Ascending aorta (tissue), 2 donors: ENCODE data around the gene KDM6B. TPM values are rescaled to one million over a fixed set of nuclear protein-coding genes. Genes with fewer than 3 reads are reported as not detected.
A peak's percentile ranks its signal among the peaks of the same experiment; 100 is the strongest.

Experiments used
- DNase-seq, 2 donors: peaks; one replicate each; pipeline ENCODE4 v3.0.0-alpha.2; 2019; ENCODE audit warnings: low spot score in 2 of 2
- H3K27ac ChIP-seq, 2 donors: fragments of 200-600 bp; sonication (generic); one replicate each; pipeline ENCODE4 v1.5.1; 2016 to 2017; ENCODE audit warnings: mild to moderate bottlenecking in 1 of 2
- H3K27me3 ChIP-seq: fragments of 200-600 bp; sonication (generic); one replicate; pipeline ENCODE4 v1.5.1; 2017
- H3K36me3 ChIP-seq, 2 donors: fragments of 200-600 bp; sonication (generic); one replicate each; pipeline ENCODE4 v1.5.1; 2016
- H3K4me1 ChIP-seq, 2 donors: fragments of 200-600 bp; sonication (generic); one replicate each; pipeline ENCODE4 v1.5.1; 2016 to 2017; ENCODE audit warnings: mild to moderate bottlenecking in 1 of 2
- H3K4me3 ChIP-seq, 2 donors: fragments of 200-600 bp; sonication (generic); one replicate each; pipeline ENCODE4 v1.5.1; 2016 to 2017; ENCODE audit warnings: mild to moderate bottlenecking in 1 of 2
- H3K9me3 ChIP-seq, 2 donors: fragments of 200-600 bp; sonication (generic); one replicate each; pipeline ENCODE4 v1.5.1; 2016
- intact Hi-C: fragments of 100-400 bp; cut with DNase I; formaldehyde crosslinking; loops from one replicate; pipeline ENCODE4 v1.15.1; 2023
- total RNA-seq: library from RNA; depleted of rRNA; stranded (reverse); fragments of >200 nt; gene quantifications from one replicate; pipeline ENCODE4 v1.1.0, GENCODE V29; 2016
- TF ChIP-seq, protein P1 (sequence below), 3 experiments: fragments of 200-600 bp in 2 of 3; fragments of 450-650 bp in 1 of 3; sonication (generic) in 2 of 3; IDR thresholded peaks; one replicate each; pipeline ENCODE4 v1.5.1; 2016 to 2019; ENCODE audit warnings: antibody characterized with exemption in 3 of 3, mild to moderate bottlenecking in 1 of 3, moderate library complexity in 1 of 3

Gene KDM6B
- total RNA-seq, 1 donor from 2014 or later, result 20.0 TPM

DNA sequence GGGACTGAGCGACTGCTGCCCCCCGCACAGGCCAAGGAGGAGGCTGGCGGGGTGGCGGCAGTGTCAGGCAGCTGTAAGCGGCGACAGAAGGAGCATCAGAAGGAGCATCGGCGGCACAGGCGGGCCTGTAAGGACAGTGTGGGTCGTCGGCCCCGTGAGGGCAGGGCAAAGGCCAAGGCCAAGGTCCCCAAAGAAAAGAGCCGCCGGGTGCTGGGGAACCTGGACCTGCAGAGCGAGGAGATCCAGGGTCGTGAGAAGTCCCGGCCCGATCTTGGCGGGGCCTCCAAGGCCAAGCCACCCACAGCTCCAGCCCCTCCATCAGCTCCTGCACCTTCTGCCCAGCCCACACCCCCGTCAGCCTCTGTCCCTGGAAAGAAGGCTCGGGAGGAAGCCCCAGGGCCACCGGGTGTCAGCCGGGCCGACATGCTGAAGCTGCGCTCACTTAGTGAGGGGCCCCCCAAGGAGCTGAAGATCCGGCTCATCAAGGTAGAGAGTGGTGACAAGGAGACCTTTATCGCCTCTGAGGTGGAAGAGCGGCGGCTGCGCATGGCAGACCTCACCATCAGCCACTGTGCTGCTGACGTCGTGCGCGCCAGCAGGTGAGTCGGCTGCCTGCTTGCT, 15.2 kb downstream of the KDM6B start:
- Histone ChIP-seq H3K27me3 (no peaks in the 10 kb centered on the region), H3K36me3 (peaks cover 42 to 64% of the 10 kb centered on the region in 2 donors), H3K4me1 (peaks cover 10 to 13% of the 10 kb centered on the region in 2 donors), H3K4me3 (no peak overlapping the region), H3K9me3 (no peaks in the 10 kb centered on the region), H3K27ac (no peak overlapping the region)
- no peak for DNase-seq
- TF ChIP-seq, protein P1, sequence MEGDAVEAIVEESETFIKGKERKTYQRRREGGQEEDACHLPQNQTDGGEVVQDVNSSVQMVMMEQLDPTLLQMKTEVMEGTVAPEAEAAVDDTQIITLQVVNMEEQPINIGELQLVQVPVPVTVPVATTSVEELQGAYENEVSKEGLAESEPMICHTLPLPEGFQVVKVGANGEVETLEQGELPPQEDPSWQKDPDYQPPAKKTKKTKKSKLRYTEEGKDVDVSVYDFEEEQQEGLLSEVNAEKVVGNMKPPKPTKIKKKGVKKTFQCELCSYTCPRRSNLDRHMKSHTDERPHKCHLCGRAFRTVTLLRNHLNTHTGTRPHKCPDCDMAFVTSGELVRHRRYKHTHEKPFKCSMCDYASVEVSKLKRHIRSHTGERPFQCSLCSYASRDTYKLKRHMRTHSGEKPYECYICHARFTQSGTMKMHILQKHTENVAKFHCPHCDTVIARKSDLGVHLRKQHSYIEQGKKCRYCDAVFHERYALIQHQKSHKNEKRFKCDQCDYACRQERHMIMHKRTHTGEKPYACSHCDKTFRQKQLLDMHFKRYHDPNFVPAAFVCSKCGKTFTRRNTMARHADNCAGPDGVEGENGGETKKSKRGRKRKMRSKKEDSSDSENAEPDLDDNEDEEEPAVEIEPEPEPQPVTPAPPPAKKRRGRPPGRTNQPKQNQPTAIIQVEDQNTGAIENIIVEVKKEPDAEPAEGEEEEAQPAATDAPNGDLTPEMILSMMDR (IDR thresholded peaks at IDR 0.05), result no peak
- intact Hi-C loops, result loop anchor here (10.0 kb wide), 2 partner anchors 234 to 834 kb away; partner anchors contain the start of genes FXR2 and RNASEK

DNA sequence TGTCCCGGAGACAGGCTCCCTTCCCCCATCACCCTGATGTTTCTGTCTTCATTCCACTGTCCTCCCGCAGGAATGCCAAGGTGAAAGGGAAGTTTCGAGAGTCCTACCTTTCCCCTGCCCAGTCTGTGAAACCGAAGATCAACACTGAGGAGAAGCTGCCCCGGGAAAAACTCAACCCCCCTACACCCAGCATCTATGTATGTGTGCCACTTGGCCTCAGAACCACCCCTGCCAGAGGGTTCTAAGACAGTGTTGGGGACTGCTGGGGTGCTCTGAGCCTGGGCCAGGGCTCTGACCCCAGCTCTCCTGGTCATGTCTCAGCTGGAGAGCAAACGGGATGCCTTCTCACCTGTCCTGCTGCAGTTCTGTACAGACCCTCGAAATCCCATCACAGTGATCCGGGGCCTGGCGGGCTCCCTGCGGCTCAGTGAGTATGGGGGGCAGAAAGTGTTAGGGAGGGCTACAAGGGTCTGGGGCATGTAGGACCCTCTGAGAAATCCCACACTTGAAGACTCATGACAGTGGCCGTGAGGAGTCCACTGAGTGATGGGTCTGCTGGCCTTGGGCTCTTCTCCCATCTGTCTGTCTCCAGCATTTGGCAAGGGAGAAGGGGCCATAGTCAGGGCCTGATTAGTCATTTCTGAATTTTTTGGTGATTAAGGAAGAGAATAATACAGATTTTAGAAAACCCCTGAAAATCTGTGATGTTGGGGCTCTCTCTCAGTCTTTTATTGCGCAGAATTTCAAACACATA, 15.9 kb downstream of the KDM6B start:
- Histone ChIP-seq H3K27me3 (no peaks in the 10 kb centered on the region), H3K36me3 (peaks cover 42 to 64% of the 10 kb centered on the region in 2 donors), H3K27ac (no peak overlapping the region), H3K9me3 (no peaks in the 10 kb centered on the region), H3K4me1 (peaks cover 10 to 13% of the 10 kb centered on the region in 2 donors), H3K4me3 (no peak overlapping the region)
- TF ChIP-seq, protein P1 (IDR thresholded peaks at IDR 0.05), result no peak
- intact Hi-C loops, result loop anchor here (10.0 kb wide), 3 partner anchors 235 to 835 kb away; partner anchors contain the start of genes FXR2, POLR2A, RNASEK and SLC35G6
- DNase-seq, result no peak

DNA sequence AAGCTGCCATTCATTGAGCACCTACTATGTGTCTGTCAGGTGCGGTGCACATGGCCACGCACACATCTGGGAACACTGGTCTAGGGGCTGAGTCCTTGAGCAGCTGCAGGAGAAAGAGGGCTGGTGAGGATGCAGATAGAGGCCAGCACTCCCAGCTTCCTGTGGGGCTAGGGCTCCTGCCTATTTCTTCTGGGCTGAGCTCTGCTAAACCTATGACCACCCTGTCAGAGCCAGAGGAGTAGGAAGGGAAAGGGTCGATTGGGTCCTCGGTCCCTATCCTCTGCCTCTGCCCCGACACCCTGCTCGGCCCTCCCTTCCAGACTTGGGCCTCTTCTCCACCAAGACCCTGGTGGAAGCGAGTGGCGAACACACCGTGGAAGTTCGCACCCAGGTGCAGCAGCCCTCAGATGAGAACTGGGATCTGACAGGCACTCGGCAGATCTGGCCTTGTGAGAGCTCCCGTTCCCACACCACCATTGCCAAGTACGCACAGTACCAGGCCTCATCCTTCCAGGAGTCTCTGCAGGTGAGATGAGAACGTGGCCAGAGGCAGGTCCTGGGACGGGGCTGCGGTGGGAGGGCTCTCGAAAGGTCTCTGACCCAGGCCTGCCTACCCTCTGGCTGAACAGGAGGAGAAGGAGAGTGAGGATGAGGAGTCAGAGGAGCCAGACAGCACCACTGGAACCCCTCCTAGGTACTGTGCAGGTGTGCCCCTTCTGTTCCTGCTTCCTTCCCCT, 16.9 kb downstream of the KDM6B start:
- H3K27me3 ChIP-seq, result no peaks in the 10 kb centered on the region
- peaks cover 8 to 13% of the 10 kb centered on the region in 2 donors for H3K4me1 ChIP-seq
- no peak overlapping the region for H3K27ac ChIP-seq
- H3K36me3 ChIP-seq, result peaks cover 42 to 64% of the 10 kb centered on the region in 2 donors
- DNase-seq, result no peak
- intact Hi-C loops, result loop anchor here (1.0 to 10.0 kb wide), 3 partner anchors 29 to 366 kb away; partner anchors contain the start of genes POLR2A and SLC35G6
- H3K4me3 ChIP-seq, result no peak overlapping the region
- no peaks in the 10 kb centered on the region for H3K9me3 ChIP-seq
- TF ChIP-seq, protein P1 (IDR thresholded peaks at IDR 0.05), result no peak

DNA sequence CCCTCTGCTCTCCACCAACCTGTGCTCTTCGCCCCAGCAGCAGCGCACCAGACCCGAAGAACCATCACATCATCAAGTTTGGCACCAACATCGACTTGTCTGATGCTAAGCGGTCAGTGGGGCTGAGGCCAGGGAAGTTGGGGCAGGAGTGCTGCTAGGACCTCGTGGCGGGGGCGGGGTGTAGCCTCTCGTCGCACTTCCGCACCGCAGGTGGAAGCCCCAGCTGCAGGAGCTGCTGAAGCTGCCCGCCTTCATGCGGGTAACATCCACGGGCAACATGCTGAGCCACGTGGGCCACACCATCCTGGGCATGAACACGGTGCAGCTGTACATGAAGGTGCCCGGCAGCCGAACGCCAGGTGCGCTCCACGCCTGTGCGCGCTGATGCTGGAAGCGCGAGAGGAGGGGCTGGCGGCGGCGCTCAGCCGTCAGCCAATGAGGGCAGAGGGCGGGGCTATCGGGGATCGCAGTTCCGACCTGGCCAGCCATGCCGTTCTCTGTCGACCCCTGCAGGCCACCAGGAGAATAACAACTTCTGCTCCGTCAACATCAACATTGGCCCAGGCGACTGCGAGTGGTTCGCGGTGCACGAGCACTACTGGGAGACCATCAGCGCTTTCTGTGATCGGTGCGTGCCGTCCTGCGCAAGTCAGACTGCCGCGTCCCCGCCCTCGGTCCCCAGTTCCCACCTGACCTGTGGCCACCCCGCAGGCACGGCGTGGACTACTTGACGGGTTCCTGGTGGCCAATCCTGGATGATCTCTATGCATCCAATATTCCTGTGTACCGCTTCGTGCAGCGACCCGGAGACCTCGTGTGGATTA, 17.6 kb downstream of the KDM6B start:
- peaks cover 38 to 56% of the 10 kb centered on the region in 2 donors for H3K36me3 ChIP-seq
- intact Hi-C loops, result loop anchor here (1.0 to 10.0 kb wide), 3 partner anchors 29 to 367 kb away; partner anchors contain the start of genes POLR2A and SLC35G6
- TF ChIP-seq, protein P1 (IDR thresholded peaks at IDR 0.05), result peak; percentile 98 to 99 (median 99)
- peak overlapping the region in 1 of 2 donors; percentile 41 for H3K4me3 ChIP-seq
- DNase-seq, result peak in 1 of 2 donors; percentile 91
- H3K27me3 ChIP-seq, result no peaks in the 10 kb centered on the region
- H3K27ac ChIP-seq, result no peak overlapping the region
- H3K9me3 ChIP-seq, result no peaks in the 10 kb centered on the region
- peaks cover 12 to 18% of the 10 kb centered on the region in 2 donors for H3K4me1 ChIP-seq
